Measurements from ENCODE around the gene GULP1.

DNA sequence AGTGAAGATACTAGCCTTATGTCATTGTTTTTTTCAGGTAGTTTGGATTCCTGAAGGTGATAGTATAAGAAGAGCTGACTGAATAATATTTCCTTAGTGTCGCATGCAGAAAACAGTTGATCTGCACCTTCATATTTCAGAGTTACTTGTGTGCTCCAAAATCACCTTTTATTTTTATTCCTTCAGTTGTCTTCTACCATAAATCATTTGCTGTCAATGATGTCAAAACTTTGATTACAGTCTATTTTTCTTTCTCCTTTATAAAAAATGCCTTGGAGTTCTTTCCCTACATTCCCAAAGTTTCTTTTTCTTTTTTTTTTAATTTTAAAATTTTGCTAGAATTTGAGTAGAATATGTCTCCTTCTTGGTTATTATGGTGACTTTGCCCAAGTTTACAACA lies 142.3 kb downstream of the GULP1 start:
- TF ChIP-seq POLR2A (IDR thresholded peaks at IDR 0.05): no peak
- TF ChIP-seq, protein P1, sequence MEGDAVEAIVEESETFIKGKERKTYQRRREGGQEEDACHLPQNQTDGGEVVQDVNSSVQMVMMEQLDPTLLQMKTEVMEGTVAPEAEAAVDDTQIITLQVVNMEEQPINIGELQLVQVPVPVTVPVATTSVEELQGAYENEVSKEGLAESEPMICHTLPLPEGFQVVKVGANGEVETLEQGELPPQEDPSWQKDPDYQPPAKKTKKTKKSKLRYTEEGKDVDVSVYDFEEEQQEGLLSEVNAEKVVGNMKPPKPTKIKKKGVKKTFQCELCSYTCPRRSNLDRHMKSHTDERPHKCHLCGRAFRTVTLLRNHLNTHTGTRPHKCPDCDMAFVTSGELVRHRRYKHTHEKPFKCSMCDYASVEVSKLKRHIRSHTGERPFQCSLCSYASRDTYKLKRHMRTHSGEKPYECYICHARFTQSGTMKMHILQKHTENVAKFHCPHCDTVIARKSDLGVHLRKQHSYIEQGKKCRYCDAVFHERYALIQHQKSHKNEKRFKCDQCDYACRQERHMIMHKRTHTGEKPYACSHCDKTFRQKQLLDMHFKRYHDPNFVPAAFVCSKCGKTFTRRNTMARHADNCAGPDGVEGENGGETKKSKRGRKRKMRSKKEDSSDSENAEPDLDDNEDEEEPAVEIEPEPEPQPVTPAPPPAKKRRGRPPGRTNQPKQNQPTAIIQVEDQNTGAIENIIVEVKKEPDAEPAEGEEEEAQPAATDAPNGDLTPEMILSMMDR (IDR thresholded peaks at IDR 0.05 in 8 of 11, conservative IDR thresholded peaks at IDR 0.05 in 3 of 11): no peak

Measured in spleen (tissue), 7 donors.